Measurements from ENCODE around the gene ZNF783.
"Not testable (repeated sequence)": the region's sequence is repeated elsewhere in the genome, so short reads cannot be mapped to it uniquely, and the experiment has no call there.

The ZNF783 gene

GRCh38 chr7:149241696-149242095 lies 20.3 kb upstream of the ZNF783 start:
- no peak for DNase-seq

- no peak for DNase-seq
Observed at GRCh38 chr7:149245244-149245643, 16.8 kb upstream of the ZNF783 start.

- no peak for DNase-seq
Observed at GRCh38 chr7:149245744-149246143, 16.3 kb upstream of the ZNF783 start.

GRCh38 chr7:149248777-149249176 lies 13.2 kb upstream of the ZNF783 start:
- no peak for DNase-seq

- not testable (repeated sequence) for DNase-seq
Observed at GRCh38 chr7:149250151-149250550, 11.8 kb upstream of the ZNF783 start.

- not testable (repeated sequence) for DNase-seq
Observed at GRCh38 chr7:149251518-149251917, 10.5 kb upstream of the ZNF783 start.

- no peak for DNase-seq
Observed at GRCh38 chr7:149252378-149252777, 9.6 kb upstream of the ZNF783 start.

GRCh38 chr7:149253665-149254064 lies 8.3 kb upstream of the ZNF783 start:
- no peak for DNase-seq

- no peak for DNase-seq
Observed at GRCh38 chr7:149254181-149254858, 7.7 kb upstream of the ZNF783 start.

- DNase-seq, result no peak
Observed at GRCh38 chr7:149255174-149255573, 6.8 kb upstream of the ZNF783 start.

GRCh38 chr7:149256568-149256967 lies 5.4 kb upstream of the ZNF783 start:
- no peak for DNase-seq

GRCh38 chr7:149257146-149257545 lies 4.8 kb upstream of the ZNF783 start:
- no peak for DNase-seq

GRCh38 chr7:149261316-149261828 lies 624 bp upstream of the ZNF783 start:
- DNase-seq, result no peak

GRCh38 chr7:149266451-149266850 lies 4.5 kb downstream of the ZNF783 start:
- no peak for DNase-seq

GRCh38 chr7:149267733-149268132 lies 5.7 kb downstream of the ZNF783 start:
- DNase-seq, result no peak

GRCh38 chr7:149274424-149274823 lies 12.4 kb downstream of the ZNF783 start:
- not testable (repeated sequence) for DNase-seq

- DNase-seq, result no peak
Observed at GRCh38 chr7:149277871-149278270, 15.9 kb downstream of the ZNF783 start.

GRCh38 chr7:149278396-149278795 lies 16.4 kb downstream of the ZNF783 start:
- no peak for DNase-seq

GRCh38 chr7:149279111-149279743 lies 17.2 kb downstream of the ZNF783 start:
- DNase-seq, result no peak

- no peak for DNase-seq
Observed at GRCh38 chr7:149280151-149280550, 18.2 kb downstream of the ZNF783 start.

GRCh38 chr7:149280661-149281507 lies 18.9 kb downstream of the ZNF783 start:
- no peak for DNase-seq

- no peak for DNase-seq
Observed at GRCh38 chr7:149281508-149282330, 19.7 kb downstream of the ZNF783 start.

GRCh38 chr7:149282331-149282655 lies 20.3 kb downstream of the ZNF783 start:
- DNase-seq, result no peak
